ENCODE data around the gene SLC1A7.

SLC1A7 gene

GRCh38 chr1:53134961-53135734 is 7.3 kb downstream of the SLC1A7 start:
- H3K4me3 ChIP-seq (ENCODE audit: low read depth, low read length) = no peak overlapping the region

GRCh38 chr1:53134042-53134485 is 8.4 kb downstream of the SLC1A7 start:
- H3K4me3 ChIP-seq (ENCODE audit: low read depth, low read length) = no peak overlapping the region

- no peak overlapping the region for H3K4me3 ChIP-seq (ENCODE audit: low read depth, low read length)
Measured at GRCh38 chr1:53133261-53134041, 9.0 kb downstream of the SLC1A7 start.

- H3K4me3 ChIP-seq (ENCODE audit: low read depth, low read length) = no peak overlapping the region
Measured at GRCh38 chr1:53132176-53132575, 10.3 kb downstream of the SLC1A7 start.

GRCh38 chr1:53131590-53131938 is 10.9 kb downstream of the SLC1A7 start:
- no peak overlapping the region for H3K4me3 ChIP-seq (ENCODE audit: low read depth, low read length)

GRCh38 chr1:53130878-53131589 is 11.4 kb downstream of the SLC1A7 start:
- H3K4me3 ChIP-seq (ENCODE audit: low read depth, low read length) = no peak overlapping the region

GRCh38 chr1:53130598-53130877 is 11.9 kb downstream of the SLC1A7 start:
- H3K4me3 ChIP-seq (ENCODE audit: low read depth, low read length) = no peak overlapping the region

GRCh38 chr1:53129891-53130597 is 12.4 kb downstream of the SLC1A7 start:
- no peak overlapping the region for H3K4me3 ChIP-seq (ENCODE audit: low read depth, low read length)

GRCh38 chr1:53128401-53128800 is 14.0 kb downstream of the SLC1A7 start:
- H3K4me3 ChIP-seq (ENCODE audit: low read depth, low read length) = no peak overlapping the region

- H3K4me3 ChIP-seq (ENCODE audit: low read depth, low read length) = no peak overlapping the region
Measured at GRCh38 chr1:53127546-53127945, 14.9 kb downstream of the SLC1A7 start.

- H3K4me3 ChIP-seq (ENCODE audit: low read depth, low read length) = no peak overlapping the region
Measured at GRCh38 chr1:53126495-53126894, 15.9 kb downstream of the SLC1A7 start.

GRCh38 chr1:53125623-53126360 is 16.6 kb downstream of the SLC1A7 start:
- no peak overlapping the region for H3K4me3 ChIP-seq (ENCODE audit: low read depth, low read length)

GRCh38 chr1:53125122-53125521 is 17.3 kb downstream of the SLC1A7 start:
- H3K4me3 ChIP-seq (ENCODE audit: low read depth, low read length) = no peak overlapping the region

- no peak overlapping the region for H3K4me3 ChIP-seq (ENCODE audit: low read depth, low read length)
Measured at GRCh38 chr1:53123453-53124140, 18.8 kb downstream of the SLC1A7 start.

- no peak overlapping the region for H3K4me3 ChIP-seq (ENCODE audit: low read depth, low read length)
Measured at GRCh38 chr1:53122961-53123413, 19.5 kb downstream of the SLC1A7 start.

GRCh38 chr1:53122201-53122885 is 20.1 kb downstream of the SLC1A7 start:
- no peak overlapping the region for H3K4me3 ChIP-seq (ENCODE audit: low read depth, low read length)

- H3K4me3 ChIP-seq (ENCODE audit: low read depth, low read length) = no peak overlapping the region
Measured at GRCh38 chr1:53121319-53122172, 20.9 kb downstream of the SLC1A7 start.

- H3K4me3 ChIP-seq (ENCODE audit: low read depth, low read length) = no peak overlapping the region
Measured at GRCh38 chr1:53120659-53121058, 21.8 kb downstream of the SLC1A7 start.
